RKO (cell line): ENCODE data around the gene C2orf68.
"Not testable (repeated sequence)": the region's sequence is repeated elsewhere in the genome, so short reads cannot be mapped to it uniquely, and the experiment has no call there.

Experiments used
- DNase-seq: peaks from one replicate; pipeline ENCODE4 v3.0.0-alpha.2; 2016; ENCODE audit warnings: low spot score

C2orf68 gene

GRCh38 chr2:85611705-85612587, at the start of gene C2orf68:
C2orf68 (minus strand) TSS chr2:85612066; CDS start chr2:85611984, 82 bp downstream.
- peak; percentile 91 for DNase-seq

GRCh38 chr2:85661139-85661858, 49.4 kb upstream of the C2orf68 start:
- DNase-seq, result no peak

GRCh38 chr2:85660725-85661124, 48.9 kb upstream of the C2orf68 start:
- DNase-seq, result no peak

- not testable (repeated sequence) for DNase-seq
Observed at GRCh38 chr2:85660301-85660700, 48.4 kb upstream of the C2orf68 start.

GRCh38 chr2:85659324-85659981, 47.6 kb upstream of the C2orf68 start:
- no peak for DNase-seq

GRCh38 chr2:85657399-85657798, 45.5 kb upstream of the C2orf68 start:
- not testable (repeated sequence) for DNase-seq

GRCh38 chr2:85656468-85656867, 44.6 kb upstream of the C2orf68 start:
- DNase-seq, result no peak

- DNase-seq, result no peak
Observed at GRCh38 chr2:85655961-85656417, 44.1 kb upstream of the C2orf68 start.

- DNase-seq, result no peak
Observed at GRCh38 chr2:85653996-85654395, 42.1 kb upstream of the C2orf68 start.

GRCh38 chr2:85652056-85652455, 40.2 kb upstream of the C2orf68 start:
- DNase-seq, result no peak

GRCh38 chr2:85651097-85651496, 39.2 kb upstream of the C2orf68 start:
- no peak for DNase-seq

GRCh38 chr2:85650456-85650855, 38.6 kb upstream of the C2orf68 start:
- no peak for DNase-seq

- no peak for DNase-seq
Observed at GRCh38 chr2:85649201-85650190, 37.6 kb upstream of the C2orf68 start.

- peak; percentile 31 for DNase-seq
Observed at GRCh38 chr2:85648619-85649018, 36.8 kb upstream of the C2orf68 start.

GRCh38 chr2:85647823-85648526, 36.1 kb upstream of the C2orf68 start:
- DNase-seq, result no peak

GRCh38 chr2:85646166-85646565, 34.3 kb upstream of the C2orf68 start:
- no peak for DNase-seq

- DNase-seq, result no peak
Observed at GRCh38 chr2:85644909-85645308, 33.0 kb upstream of the C2orf68 start.

- no peak for DNase-seq
Observed at GRCh38 chr2:85642725-85643124, 30.9 kb upstream of the C2orf68 start.

- DNase-seq, result no peak
Observed at GRCh38 chr2:85635636-85636035, 23.8 kb upstream of the C2orf68 start.

GRCh38 chr2:85635011-85635410, 23.1 kb upstream of the C2orf68 start:
- no peak for DNase-seq

- no peak for DNase-seq
Observed at GRCh38 chr2:85631316-85631715, 19.4 kb upstream of the C2orf68 start.
